NCI-H128 (cell line): ENCODE data around the gene TKTL2.

Source experiments
- DNase-seq: peaks from one replicate; lab custom pipeline; 2025; ENCODE audit not compliant: unreplicated experiment; lab: John Stamatoyannopoulos, UW

Gene TKTL2, protein sequence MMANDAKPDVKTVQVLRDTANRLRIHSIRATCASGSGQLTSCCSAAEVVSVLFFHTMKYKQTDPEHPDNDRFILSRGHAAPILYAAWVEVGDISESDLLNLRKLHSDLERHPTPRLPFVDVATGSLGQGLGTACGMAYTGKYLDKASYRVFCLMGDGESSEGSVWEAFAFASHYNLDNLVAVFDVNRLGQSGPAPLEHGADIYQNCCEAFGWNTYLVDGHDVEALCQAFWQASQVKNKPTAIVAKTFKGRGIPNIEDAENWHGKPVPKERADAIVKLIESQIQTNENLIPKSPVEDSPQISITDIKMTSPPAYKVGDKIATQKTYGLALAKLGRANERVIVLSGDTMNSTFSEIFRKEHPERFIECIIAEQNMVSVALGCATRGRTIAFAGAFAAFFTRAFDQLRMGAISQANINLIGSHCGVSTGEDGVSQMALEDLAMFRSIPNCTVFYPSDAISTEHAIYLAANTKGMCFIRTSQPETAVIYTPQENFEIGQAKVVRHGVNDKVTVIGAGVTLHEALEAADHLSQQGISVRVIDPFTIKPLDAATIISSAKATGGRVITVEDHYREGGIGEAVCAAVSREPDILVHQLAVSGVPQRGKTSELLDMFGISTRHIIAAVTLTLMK

DNA sequence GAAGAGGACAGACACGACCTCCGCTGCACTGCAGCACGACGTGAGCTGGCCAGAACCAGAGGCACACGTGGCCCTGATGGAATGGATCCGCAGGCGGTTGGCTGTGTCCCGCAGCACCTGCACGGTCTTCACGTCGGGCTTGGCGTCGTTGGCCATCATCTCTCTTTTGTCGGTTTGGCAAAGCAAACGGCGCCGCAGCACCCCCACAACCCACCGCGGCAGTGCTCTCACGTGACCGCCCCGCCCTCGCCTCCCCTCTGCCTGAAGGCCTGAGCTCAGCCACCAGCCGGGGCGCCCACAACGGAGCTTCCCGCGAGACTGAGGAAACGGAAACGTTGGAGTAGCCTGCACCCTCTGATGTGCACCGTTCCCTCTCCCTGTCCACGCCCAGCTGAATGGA, at the start of gene TKTL2:
TSS of gene TKTL2 (minus strand) at position 179 of the 400 bp plus-strand sequence. CDS start at position 159, 20 bp downstream.
- DNase-seq: no peak

GRCh38 chr4:163515198-163515597, 41.6 kb upstream of the TKTL2 start:
- no peak for DNase-seq

- DNase-seq: no peak
Measured at GRCh38 chr4:163505374-163505773, 31.8 kb upstream of the TKTL2 start.

- no peak for DNase-seq
Measured at GRCh38 chr4:163500586-163500985, 27.0 kb upstream of the TKTL2 start.

DNA sequence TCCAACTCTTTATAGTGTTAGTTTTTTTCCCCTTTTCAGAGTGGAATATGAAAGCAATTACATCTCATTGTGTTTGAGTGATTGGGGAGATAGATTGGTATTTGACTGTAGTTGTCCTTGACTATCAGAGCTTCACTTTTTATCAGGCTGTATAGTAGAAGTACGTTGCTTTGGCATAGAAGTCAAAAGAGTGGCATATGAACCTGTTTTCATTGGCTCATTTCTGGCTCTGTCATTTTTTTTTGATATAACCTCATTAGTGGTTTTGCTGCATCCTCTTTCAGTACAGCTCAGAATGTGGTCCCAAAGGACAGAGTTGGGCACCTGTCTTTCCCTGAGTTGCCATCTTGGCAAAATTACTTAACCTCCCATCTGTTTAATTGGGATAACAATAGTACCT, 22.3 kb upstream of the TKTL2 start:
- DNase-seq: no peak

DNA sequence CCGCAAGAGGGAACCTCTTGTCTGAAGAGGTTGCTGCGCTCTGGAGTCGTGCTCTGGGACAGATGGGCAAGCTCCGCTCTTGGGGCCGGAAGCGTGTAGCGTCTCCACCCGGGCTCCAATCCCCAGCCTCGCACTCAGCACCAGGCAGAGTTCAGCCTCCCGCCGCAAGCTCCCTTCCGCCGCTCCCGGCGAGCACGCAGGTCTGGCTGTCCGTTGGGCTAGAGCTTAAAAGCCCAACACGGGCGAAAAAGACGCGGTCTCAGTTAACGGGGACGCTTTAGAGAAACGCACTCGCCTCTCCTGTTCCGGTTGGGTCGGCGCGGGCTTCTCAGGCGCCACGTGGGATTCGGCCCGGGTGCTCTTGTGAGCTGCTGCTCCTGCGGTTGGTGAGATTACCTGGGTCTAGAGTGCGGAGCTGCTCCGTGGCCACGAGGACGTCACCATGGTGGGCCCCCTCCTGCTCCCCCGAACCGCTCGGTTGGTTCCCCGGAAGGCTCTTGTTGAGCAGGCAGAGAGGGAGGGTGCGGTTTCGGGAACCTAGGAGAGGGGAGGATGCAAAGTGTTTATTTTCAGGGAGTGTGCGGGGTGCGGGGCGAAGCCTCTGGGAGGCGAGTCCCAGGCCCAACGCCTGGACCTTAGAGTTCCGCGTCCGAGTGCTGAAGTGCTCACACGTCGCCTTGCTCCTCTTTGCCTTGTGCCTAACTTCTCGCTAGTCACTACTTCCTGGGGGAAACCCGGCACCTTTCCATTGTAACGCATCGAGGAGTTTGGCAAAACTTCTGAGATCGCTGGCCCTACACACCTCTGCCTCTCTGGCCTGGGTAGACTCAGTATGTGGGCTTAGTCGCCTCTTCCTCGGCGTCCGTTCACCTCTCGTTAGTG, 21.0 kb upstream of the TKTL2 start, which contains the start of gene TMA16:
TSS of gene TMA16 (plus strand) at position 331 of the 882 bp plus-strand sequence. CDS start at position 443, 112 bp downstream.
- peak; percentile 19 for DNase-seq

DNA sequence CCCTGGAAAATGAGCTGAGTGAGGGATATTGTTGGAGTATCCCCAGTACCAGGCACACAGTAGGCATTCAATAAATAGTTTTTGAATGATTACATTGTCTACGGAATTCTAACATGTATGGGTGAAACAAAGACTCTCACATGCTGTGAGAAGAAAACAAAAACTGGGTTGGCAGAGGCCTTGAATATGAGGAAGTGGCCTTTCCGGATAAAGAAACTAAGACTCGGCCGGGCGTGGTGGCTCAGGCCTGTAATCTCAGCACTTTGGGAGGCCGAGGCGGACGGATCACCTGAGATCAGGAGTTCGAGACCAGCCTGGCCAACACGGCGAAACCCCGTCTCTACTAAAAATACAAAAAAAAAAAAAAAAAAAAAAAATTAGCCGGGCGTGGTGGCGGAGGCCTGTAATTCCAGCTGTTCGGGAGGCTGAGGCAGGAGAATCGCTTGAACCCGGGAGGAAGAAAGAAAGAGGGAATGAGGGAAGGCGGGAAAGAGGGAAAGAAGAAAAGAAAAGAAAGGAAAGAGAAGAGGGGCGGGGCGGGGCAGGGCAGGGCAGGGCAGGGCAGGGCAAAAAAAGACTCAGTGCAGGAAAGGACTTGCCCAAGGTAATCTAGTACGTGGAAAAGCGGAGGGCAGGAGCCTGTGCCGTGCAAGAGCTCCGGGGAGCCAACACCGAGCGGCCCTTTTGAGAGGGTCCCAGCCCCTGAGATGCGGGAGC, 20.2 kb upstream of the TKTL2 start:
- no peak for DNase-seq

DNA sequence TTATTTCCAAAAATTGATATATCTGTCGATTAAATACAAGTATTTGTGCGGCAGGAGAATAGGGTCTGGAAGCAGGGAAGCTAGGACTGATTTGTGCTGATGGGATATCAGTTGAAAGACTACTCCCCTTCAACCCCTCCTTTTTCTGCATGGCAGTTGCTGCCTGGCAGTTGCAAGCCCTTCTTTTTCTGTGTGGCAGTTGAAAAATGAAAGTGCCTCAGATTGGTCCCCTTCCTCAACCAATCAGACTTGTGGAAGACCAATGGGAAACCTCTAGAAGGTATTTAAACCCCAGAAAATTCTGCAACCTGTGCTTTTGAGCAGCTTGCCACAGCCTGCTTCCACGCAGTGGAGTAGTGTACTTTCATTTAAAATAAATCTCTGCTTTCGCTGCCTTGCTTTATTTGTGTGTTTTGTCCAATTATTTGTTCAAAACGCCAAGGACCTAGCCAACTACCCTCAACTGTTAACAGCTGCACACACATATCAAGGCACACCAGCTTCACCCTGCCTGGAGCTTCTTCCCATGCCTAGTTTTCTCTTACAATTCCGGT, 19.5 kb upstream of the TKTL2 start:
- DNase-seq: no peak

GRCh38 chr4:163489929-163490328, 16.4 kb upstream of the TKTL2 start:
- DNase-seq: no peak

GRCh38 chr4:163486321-163486720, 12.8 kb upstream of the TKTL2 start:
- DNase-seq: no peak

DNA sequence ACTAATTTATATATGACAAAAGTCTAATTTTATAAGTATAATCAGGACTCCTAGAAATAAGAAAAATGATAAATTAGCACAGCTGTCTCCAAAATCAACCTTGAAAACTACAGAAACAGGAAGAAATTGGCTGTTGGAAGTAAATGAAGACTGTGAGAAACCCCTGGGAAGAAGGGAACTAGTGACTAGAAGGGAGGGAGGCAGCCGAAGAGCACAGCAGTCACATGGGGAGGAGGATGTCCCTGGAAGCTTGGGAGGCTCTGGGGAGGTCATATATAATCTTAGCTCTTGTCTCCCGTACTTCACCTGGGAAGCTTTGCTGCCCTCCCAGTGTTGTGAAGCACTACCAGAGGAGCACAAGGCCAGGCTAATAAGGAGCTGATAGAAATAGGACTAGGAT, 12.0 kb upstream of the TKTL2 start:
- DNase-seq: no peak

GRCh38 chr4:163484906-163485305, 11.4 kb upstream of the TKTL2 start:
- DNase-seq: no peak

DNA sequence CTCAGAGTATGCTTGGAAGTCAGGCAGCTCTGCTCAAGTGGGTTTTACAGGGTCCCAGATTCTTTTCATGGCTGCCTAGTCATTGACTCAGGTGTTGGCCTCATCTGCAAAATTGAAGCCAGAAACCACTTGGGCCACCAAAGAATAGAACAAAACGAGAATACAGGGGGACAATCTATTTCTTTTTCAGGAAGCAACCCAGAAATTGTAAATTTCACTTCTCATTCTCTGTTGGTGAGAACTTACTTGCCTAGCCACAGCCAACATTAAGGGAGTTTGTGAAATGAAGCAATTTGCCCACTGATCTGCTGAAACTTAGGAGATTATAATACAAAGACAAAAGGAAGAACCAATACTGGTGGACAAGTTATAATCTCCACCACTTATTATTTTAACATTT, 8.6 kb upstream of the TKTL2 start:
- no peak for DNase-seq

GRCh38 chr4:163476761-163477438, 3.3 kb upstream of the TKTL2 start:
- no peak for DNase-seq

GRCh38 chr4:163474027-163474426, 473 bp upstream of the TKTL2 start:
- DNase-seq: no peak

DNA sequence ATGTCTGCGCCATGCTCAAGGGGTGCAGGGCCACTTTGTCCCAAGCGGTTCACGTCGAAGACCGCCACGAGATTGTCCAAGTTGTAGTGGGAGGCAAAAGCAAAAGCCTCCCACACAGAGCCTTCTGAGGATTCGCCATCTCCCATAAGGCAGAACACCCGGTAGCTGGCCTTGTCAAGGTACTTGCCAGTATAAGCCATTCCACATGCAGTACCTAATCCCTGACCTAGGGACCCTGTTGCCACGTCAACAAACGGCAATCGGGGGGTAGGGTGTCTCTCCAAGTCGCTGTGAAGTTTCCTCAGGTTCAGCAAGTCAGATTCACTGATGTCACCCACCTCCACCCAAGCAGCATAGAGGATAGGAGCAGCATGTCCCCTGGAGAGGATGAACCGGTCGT, 424 bp downstream of the TKTL2 start:
- no peak for DNase-seq

DNA sequence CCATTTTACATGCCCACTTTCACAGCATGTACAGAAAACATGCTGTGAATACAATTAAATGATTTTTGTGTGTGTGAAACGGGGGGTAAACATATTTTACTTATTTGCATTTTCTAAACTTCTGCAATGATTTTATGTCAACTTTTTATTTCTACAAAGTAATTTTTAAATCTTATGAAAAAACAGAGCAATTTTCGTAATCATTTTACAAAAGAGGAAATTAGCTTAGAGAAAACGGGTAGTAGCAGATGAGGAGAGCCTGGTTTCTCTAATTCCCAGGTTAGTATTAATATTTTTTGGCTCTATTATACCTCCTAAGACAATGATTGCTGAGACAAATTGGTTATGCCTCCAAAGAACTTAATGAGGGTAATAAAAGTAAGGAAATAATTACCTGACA, 3.2 kb downstream of the TKTL2 start:
- no peak for DNase-seq

GRCh38 chr4:163467082-163467770, 6.3 kb downstream of the TKTL2 start:
- no peak for DNase-seq

DNA sequence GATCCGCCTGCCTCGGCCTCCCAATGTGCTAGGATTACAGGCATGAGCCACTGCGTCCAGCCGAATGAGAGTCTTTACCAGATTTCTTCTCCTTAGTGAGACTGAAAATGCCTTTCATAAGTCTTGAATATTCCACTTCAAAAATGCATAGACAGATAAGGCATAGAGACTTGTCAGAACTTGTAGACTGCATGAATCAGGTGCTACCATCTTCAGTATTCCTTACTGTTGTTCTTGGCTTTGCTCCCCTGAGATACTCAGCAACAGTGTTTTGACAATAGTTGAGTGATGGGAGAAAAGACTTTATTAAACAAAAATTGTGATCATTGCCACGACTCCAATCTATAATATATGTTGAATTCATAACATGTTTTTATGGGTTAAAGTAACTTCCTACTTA, 11.0 kb downstream of the TKTL2 start:
- DNase-seq: no peak
